NB4 (cell line): ENCODE data around the gene MYOCD.
"Not testable (repeated sequence)": the region's sequence is repeated elsewhere in the genome, so short reads cannot be mapped to it uniquely, and the experiment has no call there.

Experiments used
- DNase-seq: peaks from one replicate; pipeline ENCODE4 v3.0.0; 2010; ENCODE audit warnings: low read depth
- H3K4me3 ChIP-seq: one replicate; pipeline ENCODE4 v1.5.1; 2011; ENCODE audit warnings: mild to moderate bottlenecking, low read depth, low read length, moderate library complexity
- CTCF ChIP-seq: IDR thresholded peaks from one replicate; pipeline ENCODE4 v1.5.1; 2012; ENCODE audit warnings: low read depth, low read length
- MAX ChIP-seq: IDR thresholded peaks from 2 replicates; pipeline ENCODE4 v1.6.1; 2011; ENCODE audit warnings: low read depth, low read length
- MYC ChIP-seq: IDR thresholded peaks from 2 replicates; pipeline ENCODE4 v1.6.1; 2011; ENCODE audit warnings: low read depth, low read length
- POLR2A ChIP-seq: IDR thresholded peaks from 2 replicates; pipeline ENCODE4 v1.6.1; 2011; ENCODE audit warnings: mild to moderate bottlenecking; ENCODE audit not compliant: insufficient read length; ENCODE audit errors: extremely low read depth

The MYOCD gene

GRCh38 chr17:12627781-12628451 is 37.8 kb upstream of the MYOCD start:
- no peak overlapping the region for H3K4me3 ChIP-seq
- TF ChIP-seq CTCF, result no peak
- no peak for TF ChIP-seq POLR2A
- no peak for TF ChIP-seq MYC
- no peak for TF ChIP-seq MAX
- no peak for DNase-seq

GRCh38 chr17:12631076-12631475 is 34.6 kb upstream of the MYOCD start:
- no peak overlapping the region for H3K4me3 ChIP-seq
- no peak for TF ChIP-seq CTCF
- TF ChIP-seq POLR2A, result no peak
- TF ChIP-seq MAX, result no peak
- TF ChIP-seq MYC, result no peak
- no peak for DNase-seq

GRCh38 chr17:12632785-12633184 is 32.9 kb upstream of the MYOCD start:
- TF ChIP-seq POLR2A (no peak), MAX (no peak), CTCF (no peak), MYC (no peak)
- no peak for DNase-seq
- H3K4me3 ChIP-seq, result no peak overlapping the region

- no peak for DNase-seq
- TF ChIP-seq CTCF, result no peak
- H3K4me3 ChIP-seq, result no peak overlapping the region
These were observed 30.8 kb upstream of the MYOCD start for GRCh38 chr17:12634789-12635414.

GRCh38 chr17:12635996-12636395 is 29.7 kb upstream of the MYOCD start:
- not testable (repeated sequence) for DNase-seq, H3K4me3 ChIP-seq

- DNase-seq, result no peak
- H3K4me3 ChIP-seq, result no peak overlapping the region
- TF ChIP-seq MAX, result no peak
- TF ChIP-seq POLR2A, result no peak
- no peak for TF ChIP-seq MYC
These were observed 28.7 kb upstream of the MYOCD start for GRCh38 chr17:12637015-12637414.
